Stimulated activated CD4-positive, alpha-beta T cell treated with anti-CD3 and anti-CD28 coated beads, Interleukin-12 subunit alpha, Interleukin-12 subunit beta, amount 100 ng/mL, for 24 hours (primary cell): ENCODE results near the gene ATP11A.

Experiments
- DNase-seq, 2 experiments: peaks; one replicate each; pipeline ENCODE4 v3.0.0-alpha.2; 2020; ENCODE audit warnings: low read depth in 2 of 2

The ATP11A gene

DNA sequence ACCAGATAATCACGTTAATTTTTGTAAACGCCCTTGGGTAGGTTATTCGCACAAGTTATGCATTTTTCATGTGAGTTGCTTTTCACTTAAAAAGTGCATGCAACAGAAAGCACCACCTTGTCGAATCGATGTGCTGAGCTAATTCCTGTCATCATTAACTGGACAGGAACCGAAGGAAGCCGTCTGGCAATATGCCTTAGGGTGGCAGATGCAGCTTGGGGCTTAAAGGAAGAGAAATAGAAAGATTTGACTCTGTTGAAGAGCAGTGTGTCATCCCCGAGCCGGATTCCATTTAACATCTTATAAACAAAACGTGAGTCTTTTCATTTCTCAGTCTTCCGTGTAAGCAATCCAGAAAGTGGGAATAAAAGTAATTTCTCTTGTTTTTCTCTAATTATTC, 70.0 kb downstream of the ATP11A start:
- DNase-seq, result no peak

DNA sequence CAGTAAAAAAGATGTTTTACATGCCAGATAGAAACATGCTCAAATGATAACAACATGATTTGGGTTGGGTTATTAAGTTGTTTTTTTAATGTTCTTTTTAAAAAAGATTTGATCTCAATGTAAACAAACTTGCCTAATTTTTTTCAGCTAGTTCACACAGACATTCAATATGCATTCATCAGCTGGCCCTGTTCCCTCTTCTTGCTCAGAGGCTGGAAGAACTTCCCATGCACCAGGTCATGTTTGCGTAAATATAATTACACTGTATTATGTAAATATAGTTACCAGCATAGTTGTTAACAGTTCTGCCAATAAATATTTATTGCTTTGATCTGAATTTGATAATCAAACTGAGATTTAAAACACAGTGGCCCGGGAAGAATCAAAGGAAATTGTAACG, 70.6 kb downstream of the ATP11A start:
- DNase-seq, result no peak

- no peak for DNase-seq
These were observed 71.1 kb downstream of the ATP11A start for GRCh38 chr13:112760931-112761330.

- no peak for DNase-seq
These were observed 72.2 kb downstream of the ATP11A start for GRCh38 chr13:112761701-112762689.

GRCh38 chr13:112762690-112763080, 72.8 kb downstream of the ATP11A start:
- DNase-seq, result no peak

DNA sequence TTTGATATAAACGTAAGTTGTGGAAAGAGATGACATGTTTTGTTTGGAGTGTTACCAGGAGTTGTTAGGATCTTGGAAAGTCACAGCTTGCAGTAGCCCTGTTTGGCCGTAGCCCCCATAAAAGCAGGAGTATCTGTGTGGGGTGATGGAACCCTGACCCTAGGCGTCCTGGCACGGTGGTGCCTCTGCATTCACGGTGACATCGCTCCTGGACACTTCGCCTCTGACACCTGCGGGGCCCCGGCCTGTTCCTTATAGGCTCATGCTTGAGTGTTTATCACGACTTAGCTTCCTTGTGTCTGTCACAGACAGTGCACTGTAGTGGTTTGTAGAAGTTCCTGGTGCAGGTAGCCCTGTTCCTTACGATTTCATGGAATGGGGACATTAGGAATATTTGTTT, 74.2 kb downstream of the ATP11A start:
- DNase-seq, result no peak

DNA sequence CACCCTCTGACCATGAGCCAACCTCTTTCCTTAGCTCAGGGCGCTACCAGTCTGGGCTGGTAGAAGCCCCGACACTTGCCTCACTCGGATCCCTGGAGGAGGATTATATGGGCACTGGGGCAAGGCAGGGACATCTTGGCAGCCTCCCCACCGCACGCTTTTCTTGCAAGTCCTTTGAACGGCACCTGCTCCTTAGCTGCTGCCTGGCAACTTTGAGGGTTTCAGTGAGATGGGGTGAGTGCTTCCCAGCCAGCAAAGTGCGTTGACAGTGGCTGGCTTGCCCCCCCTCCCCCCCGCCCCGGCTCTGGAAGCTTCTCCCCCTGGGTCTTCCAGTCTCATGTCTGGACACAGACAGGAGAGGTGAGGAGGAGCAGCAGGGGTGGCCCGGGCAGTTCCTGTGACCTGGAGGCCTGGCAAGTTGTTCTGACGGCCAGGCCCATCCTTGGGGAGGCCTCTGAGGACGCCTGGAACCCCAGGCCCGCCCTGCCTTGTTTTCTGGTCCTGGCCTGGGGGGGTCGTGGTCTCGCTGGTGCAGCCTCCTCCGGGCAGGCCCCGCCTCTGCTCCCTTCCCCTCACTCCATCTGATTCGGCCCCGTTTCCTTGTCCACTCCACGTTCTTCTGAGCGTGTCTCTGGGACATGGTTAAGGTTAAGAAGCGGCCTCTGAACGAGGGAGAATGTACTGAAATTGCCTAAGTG, 75.2 kb downstream of the ATP11A start:
- DNase-seq, result no peak

- no peak for DNase-seq
These were observed 75.9 kb downstream of the ATP11A start for GRCh38 chr13:112765731-112766130.

DNA sequence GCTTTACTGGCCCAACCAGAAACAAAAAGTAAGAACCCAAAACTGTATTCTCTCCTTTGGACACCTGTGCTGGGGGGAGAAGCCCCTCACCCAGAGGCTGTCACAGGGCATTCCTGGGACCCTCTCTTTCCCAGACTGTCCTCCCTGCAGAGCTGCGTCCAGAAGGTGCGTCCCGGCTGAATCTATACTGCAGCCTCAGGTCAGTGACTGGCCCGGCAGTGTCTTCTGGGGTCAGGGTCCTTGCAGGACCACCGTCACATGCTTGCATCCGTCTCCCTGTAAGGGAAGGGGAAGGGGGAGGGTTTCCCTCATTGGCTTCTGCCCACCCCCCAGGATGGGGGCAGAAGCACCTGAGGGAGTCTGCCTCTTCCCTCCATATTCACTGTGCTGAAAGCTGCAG, 76.5 kb downstream of the ATP11A start:
- DNase-seq, result no peak

GRCh38 chr13:112767506-112768471, 78.0 kb downstream of the ATP11A start:
- no peak for DNase-seq

GRCh38 chr13:112768795-112769481, 79.1 kb downstream of the ATP11A start:
- DNase-seq, result no peak

GRCh38 chr13:112769615-112770014, 79.8 kb downstream of the ATP11A start:
- no peak for DNase-seq

DNA sequence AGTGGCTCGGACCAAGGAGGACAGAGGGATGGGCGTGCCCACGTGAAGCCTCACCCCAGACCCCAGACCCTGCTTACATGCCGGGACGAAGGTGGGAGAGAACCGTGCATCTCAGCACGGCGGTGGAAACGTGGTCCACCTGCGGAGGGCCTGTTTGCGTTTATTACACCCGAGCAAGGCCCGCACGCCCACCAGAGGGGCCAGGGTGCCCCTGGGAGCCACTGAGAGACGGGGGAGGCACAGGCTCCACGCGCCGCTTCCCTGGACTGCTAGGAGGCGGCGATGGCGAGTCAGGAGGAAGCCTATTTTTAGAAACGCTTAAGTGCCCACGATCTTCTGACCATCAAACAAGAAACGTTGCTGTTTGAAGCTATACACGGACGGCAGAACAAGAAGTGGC, 80.7 kb downstream of the ATP11A start:
- no peak for DNase-seq

DNA sequence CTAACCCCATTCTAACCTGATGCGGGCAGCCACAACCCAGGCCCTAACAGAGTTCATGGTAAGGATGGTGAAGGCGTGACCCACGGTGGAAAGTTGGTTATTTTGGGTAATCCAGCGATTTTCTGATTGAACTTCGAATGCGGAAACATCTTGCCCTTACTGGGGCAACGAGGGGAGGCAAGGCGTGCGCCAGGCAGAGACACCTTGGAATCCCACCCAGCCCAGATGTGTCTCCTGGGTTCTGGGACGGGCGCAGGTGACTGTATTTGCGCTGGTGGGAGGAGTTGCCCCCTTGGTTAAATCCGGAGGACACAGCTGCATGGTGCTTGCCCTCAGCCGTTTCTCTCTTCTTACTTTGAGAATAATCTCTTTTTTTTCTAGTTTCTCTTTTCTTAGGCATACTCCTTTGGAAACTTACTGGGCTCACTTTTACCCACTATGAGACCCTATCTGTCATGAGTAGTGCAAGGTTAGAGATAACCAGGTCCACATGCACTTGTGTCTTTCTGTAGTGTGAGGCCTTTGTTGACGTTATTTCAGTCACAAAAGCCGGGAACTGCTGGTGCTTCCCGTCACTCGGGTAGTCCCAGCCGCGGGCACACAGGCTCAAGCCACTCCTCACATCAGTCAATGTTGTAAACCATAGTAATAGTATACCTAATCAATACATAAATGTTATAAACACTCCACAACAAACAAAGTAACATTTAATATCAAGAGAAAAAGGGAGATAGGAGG, 81.5 kb downstream of the ATP11A start:
- DNase-seq, result no peak

DNA sequence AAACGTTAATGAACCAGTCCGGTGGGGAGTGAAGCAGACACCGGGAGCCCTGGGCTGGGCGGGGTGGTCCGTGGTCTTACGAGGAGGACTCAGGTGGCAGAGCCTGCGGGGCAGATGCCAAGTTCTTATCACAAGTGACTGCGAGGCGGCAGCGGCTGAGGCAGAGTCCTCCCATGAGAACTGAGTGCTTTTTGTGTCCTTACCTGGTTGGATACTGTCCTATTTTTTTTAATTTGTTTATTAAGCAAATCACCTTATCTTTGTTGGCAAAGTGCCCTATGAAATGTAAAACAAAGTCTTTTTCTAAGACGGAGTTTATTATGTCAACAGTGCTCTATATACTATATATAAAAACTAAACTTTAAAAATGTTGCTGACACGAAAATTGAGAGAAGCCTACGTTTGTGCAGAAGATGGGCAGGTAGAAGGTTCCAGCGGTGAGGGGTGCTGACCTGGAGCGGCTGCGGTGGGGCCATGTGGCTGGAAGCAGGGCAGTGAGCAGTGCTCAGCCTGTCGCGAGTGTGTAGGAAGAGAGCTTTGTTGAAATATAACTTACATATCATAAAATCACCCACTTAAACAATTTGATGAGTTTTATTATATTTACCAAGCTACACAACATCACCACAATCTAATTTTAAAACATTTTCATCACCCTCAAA, 82.2 kb downstream of the ATP11A start:
- DNase-seq, result no peak

GRCh38 chr13:112772539-112772909, 82.7 kb downstream of the ATP11A start:
- no peak for DNase-seq

DNA sequence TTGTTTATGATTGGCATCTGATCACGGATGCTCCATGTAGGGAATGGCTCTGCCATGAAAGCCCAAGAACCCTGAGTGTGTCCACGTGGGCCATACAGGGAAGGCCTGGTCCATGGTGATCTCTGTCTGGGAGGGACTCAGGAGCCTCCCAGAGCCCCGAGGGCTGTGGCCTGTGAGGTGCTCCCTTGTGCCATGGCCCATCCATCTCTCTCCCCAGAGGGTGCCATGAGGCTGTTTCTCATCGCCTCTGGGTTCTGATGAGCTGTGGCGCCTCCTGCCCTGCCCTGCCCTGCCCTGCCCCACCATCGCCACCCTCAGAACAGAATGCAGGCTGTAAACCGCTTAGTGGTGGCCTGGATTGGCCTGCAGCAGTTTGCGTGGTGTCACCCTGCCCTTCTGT, 83.1 kb downstream of the ATP11A start:
- no peak for DNase-seq

- DNase-seq, result no peak
These were observed 84.0 kb downstream of the ATP11A start for GRCh38 chr13:112773601-112774447.

DNA sequence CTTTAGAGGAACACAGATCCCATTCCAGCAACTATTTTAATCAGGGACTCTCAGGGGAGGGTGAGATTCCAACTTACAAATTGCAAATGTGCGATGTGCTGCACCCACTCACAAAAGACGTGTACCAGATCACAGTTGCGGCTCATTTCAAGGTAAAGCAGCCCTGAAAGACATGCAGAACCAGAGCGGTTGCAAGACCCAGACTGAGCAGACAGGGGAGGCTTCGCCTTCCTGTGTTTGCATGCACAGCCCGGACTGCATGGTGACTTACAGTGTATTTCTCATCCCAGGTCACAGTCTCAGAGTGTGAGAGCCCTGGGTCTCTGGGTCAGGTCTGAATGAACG, 84.6 kb downstream of the ATP11A start:
- DNase-seq, result no peak
